ENCODE results near the gene EHMT2.

GRCh38 chr6:31876357-31876756 is 21.1 kb downstream of the EHMT2 start:
- TF ChIP-seq CTCF (conservative IDR thresholded peaks at IDR 0.05) (no peak), ZFX (IDR thresholded peaks at IDR 0.05) (no peak)

All from C4-2B (cell line).